Suprapubic skin (tissue), 4 donors: Measurements from ENCODE around the gene PEX19. TPM values are rescaled to one million over a fixed set of nuclear protein-coding genes. Genes with fewer than 3 reads are reported as not detected.

Experiments
- DNase-seq, 2 donors: peaks; one replicate each; pipeline ENCODE4 v3.0.0-alpha.2; 2019; ENCODE audit warnings: low spot score in 2 of 2
- H3K27ac ChIP-seq: fragments of 200-600 bp; sonication (generic); one replicate; pipeline ENCODE4 v1.5.1; 2019
- H3K27me3 ChIP-seq: fragments of 200-600 bp; sonication (generic); one replicate; pipeline ENCODE4 v1.5.1; 2019
- H3K36me3 ChIP-seq: fragments of 200-600 bp; sonication (generic); one replicate; pipeline ENCODE4 v1.5.1; 2019
- H3K4me1 ChIP-seq: fragments of 200-600 bp; sonication (generic); one replicate; pipeline ENCODE4 v1.5.1; 2019
- H3K4me3 ChIP-seq: fragments of 200-600 bp; sonication (generic); one replicate; pipeline ENCODE4 v1.5.1; 2019; ENCODE audit warnings: mild to moderate bottlenecking
- H3K9me3 ChIP-seq: fragments of 200-600 bp; sonication (generic); one replicate; pipeline ENCODE4 v1.5.1; 2019
- CTCF ChIP-seq, 2 donors: fragments of 200-600 bp in 1 of 2; fragments of 450-650 bp in 1 of 2; sonication (generic) in 1 of 2; IDR thresholded peaks; one replicate each; pipeline ENCODE4 v1.5.1; 2016 to 2019; ENCODE audit warnings: antibody characterized with exemption in 2 of 2, mild to moderate bottlenecking in 1 of 2, moderate library complexity in 1 of 2
- EP300 ChIP-seq: sonication (generic); formaldehyde crosslinking; IDR thresholded peaks from one replicate; pipeline ENCODE4 v1.6.1; 2017; ENCODE audit warnings: antibody characterized with exemption
- POLR2A ChIP-seq, 2 donors: fragments of 450-650 bp; IDR thresholded peaks; one replicate each; pipeline ENCODE4 v1.6.1; 2017; ENCODE audit warnings: antibody characterized with exemption in 2 of 2, mild to moderate bottlenecking in 2 of 2, moderate library complexity in 2 of 2
- POLR2AphosphoS5 ChIP-seq, 3 donors: sonication (generic); formaldehyde crosslinking; IDR thresholded peaks; one replicate each; pipeline ENCODE4 v1.6.1; 2017; ENCODE audit warnings: antibody characterized with exemption in 3 of 3
- WGBS: methylation state at CpG from one replicate; pipeline ENCODE4 v1.1.5; 2018; 5-methylcytosine and 5-hydroxymethylcytosine counted together
- total RNA-seq, 4 donors: library from RNA; depleted of rRNA; stranded (reverse); fragments of >200 nt; gene quantifications; one replicate each; pipeline ENCODE4 v1.1.0, GENCODE V29; 2016

The PEX19 gene
- total RNA-seq, 4 donors from 2014 or later = 36.3 to 47.3 (median 45.0) TPM

- H3K4me1 ChIP-seq = no peaks in the 10 kb centered on the region
- H3K4me3 ChIP-seq = no peak overlapping the region
- no peak overlapping the region for H3K27ac ChIP-seq
- peaks cover 100% of the 10 kb centered on the region for H3K36me3 ChIP-seq
- H3K9me3 ChIP-seq = no peaks in the 10 kb centered on the region
- no peak for DNase-seq
- no peaks in the 10 kb centered on the region for H3K27me3 ChIP-seq
- WGBS = 87% methylated on average over 4 of the region's 4 CpGs
- TF ChIP-seq CTCF (IDR thresholded peaks at IDR 0.05) = no peak
- TF ChIP-seq POLR2AphosphoS5 (IDR thresholded peaks at IDR 0.05) = no peak
- no peak for TF ChIP-seq EP300
- TF ChIP-seq POLR2A (IDR thresholded peaks at IDR 0.05) = no peak
These were observed 23.7 kb upstream of the PEX19 start for GRCh38 chr1:160308451-160309184.

- Histone ChIP-seq H3K27me3 (no peaks in the 10 kb centered on the region), H3K9me3 (no peaks in the 10 kb centered on the region), H3K4me1 (no peaks in the 10 kb centered on the region), H3K27ac (no peak overlapping the region), H3K4me3 (no peak overlapping the region), H3K36me3 (peaks cover 100% of the 10 kb centered on the region)
- DNase-seq = no peak
- 83% methylated on average over 13 of the region's 13 CpGs for WGBS
- TF ChIP-seq POLR2A (IDR thresholded peaks at IDR 0.05) (no peak), CTCF (IDR thresholded peaks at IDR 0.05) (no peak), EP300 (no peak), POLR2AphosphoS5 (IDR thresholded peaks at IDR 0.05) (no peak)
These were observed 22.3 kb upstream of the PEX19 start for GRCh38 chr1:160307118-160307791.

DNA sequence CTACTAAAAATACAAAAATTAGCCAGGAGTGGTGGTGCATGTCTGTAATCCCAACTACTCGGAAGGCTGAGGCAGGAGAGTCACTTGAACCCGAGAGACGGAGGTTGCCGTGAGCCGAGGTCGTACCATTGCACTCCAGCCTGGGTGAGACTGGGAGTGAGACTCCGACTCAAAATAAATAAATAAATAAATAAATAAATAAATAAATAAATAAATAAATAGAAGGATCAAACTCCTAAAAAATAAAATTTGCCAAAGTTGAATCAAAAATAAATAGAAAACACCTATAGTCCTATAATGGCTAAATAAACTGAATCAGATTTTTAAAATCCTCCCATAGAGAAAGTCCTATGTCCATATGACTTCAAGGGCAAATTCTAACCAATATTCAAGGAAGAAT, 15.2 kb upstream of the PEX19 start:
- H3K36me3 ChIP-seq = peaks cover 96% of the 10 kb centered on the region
- no peak overlapping the region for H3K27ac ChIP-seq
- WGBS = 84% methylated on average over 7 of the region's 7 CpGs
- no peak for TF ChIP-seq POLR2AphosphoS5 (IDR thresholded peaks at IDR 0.05)
- no peak for TF ChIP-seq CTCF (IDR thresholded peaks at IDR 0.05)
- no peak for TF ChIP-seq POLR2A (IDR thresholded peaks at IDR 0.05)
- no peak for TF ChIP-seq EP300
- H3K4me1 ChIP-seq = no peaks in the 10 kb centered on the region
- no peaks in the 10 kb centered on the region for H3K27me3 ChIP-seq
- no peaks in the 10 kb centered on the region for H3K9me3 ChIP-seq
- DNase-seq = no peak
- no peak overlapping the region for H3K4me3 ChIP-seq

- TF ChIP-seq EP300 = no peak
- TF ChIP-seq POLR2AphosphoS5 (IDR thresholded peaks at IDR 0.05) = no peak
- TF ChIP-seq POLR2A (IDR thresholded peaks at IDR 0.05) = no peak
- TF ChIP-seq CTCF (IDR thresholded peaks at IDR 0.05) = no peak
- Histone ChIP-seq H3K27me3 (no peaks in the 10 kb centered on the region), H3K27ac (no peak overlapping the region), H3K4me3 (no peak overlapping the region), H3K9me3 (no peaks in the 10 kb centered on the region), H3K4me1 (no peaks in the 10 kb centered on the region), H3K36me3 (peaks cover 98% of the 10 kb centered on the region)
- WGBS = 93% methylated on average over 1 of the region's 1 CpG
- no peak for DNase-seq
These were observed 11.1 kb upstream of the PEX19 start for GRCh38 chr1:160296036-160296435.
